ENCODE measurements around the gene NIT1. TPM values are rescaled to one million over a fixed set of nuclear protein-coding genes. Genes with fewer than 3 reads are reported as not detected.

Gene NIT1
- total RNA-seq, 1 experiment from 2014 or later: 39.6 TPM

DNA sequence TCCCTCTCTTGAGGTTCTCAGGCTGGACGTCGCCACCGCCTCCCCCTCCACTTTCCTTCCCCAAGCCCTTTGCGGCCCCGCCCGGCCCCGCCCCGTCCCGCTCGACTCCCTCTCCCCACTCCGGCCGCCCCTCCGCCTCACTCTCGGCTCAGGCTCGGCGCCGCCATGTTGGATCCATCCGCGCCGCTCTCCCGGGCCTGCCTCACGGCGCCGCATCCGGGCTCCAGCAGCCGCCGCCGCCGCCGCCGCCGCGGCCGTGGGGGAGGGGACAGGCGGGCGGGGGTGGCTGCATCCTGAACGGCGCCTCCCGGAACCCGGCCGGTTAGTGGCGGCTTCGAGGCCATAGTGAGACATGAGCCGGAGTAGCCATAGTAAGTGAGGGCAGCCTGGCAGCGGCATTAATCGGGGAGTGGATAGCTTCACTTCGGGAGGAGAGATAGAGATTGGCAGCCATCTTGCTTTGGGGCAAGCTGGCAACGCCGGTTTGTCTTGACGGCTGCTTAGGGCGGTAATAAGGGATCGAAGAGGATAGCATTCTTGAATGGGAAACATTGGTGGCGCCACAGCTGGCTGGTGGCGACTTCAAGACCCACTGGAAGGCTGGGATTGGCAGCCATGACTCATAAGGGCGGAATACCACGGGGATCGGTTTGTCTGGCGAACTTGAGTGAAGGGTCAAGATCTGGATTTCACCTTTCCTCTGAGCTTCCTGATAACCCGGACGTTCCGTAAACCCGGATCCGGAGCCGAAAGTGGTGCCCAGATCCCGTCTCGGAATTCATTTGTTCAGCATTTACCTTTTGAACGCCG lies 14.7 kb downstream of the NIT1 start, which contains the start of gene DEDD:
Gene DEDD, minus strand, starts transcription at position 258 of the 810 bp plus-strand sequence. CDS start 8,205 bp downstream, outside the sequence.
- peaks cover 6% of the 10 kb centered on the region; the same call in 1 of the 2 replicates for H3K79me2 ChIP-seq (ENCODE audit: insufficient read depth, low read length)
- H3K9ac ChIP-seq (ENCODE audit: extremely low read depth, insufficient read length, low read length): peak within 1 kb of the TSS; percentile 86
- no peak within 1 kb of the TSS for H3T11ph ChIP-seq (ENCODE audit: low read length)
- H4K5ac ChIP-seq (ENCODE audit: insufficient read length, low read depth, low read length): no peak within 1 kb of the TSS
- peak within 1 kb of the TSS; percentile 18 for H3K56ac ChIP-seq (ENCODE audit: insufficient read length, low read depth, low read length)
- no CpG with 5 or more reads among the region's 68 CpGs for WGBS (ENCODE audit: extremely low coverage, insufficient read length, low lambda C conversion rate)
- H3K27ac ChIP-seq (ENCODE audit: insufficient read length, low read depth, low read length): peak within 1 kb of the TSS; percentile 92
- no peak within 1 kb of the TSS for H3K23ac ChIP-seq (ENCODE audit: insufficient read length, low read depth, low read length)
- H3K9me3 Mint-ChIP-seq: no peaks in the 10 kb centered on the region; a peak in 1 of 5 replicates
- peak within 1 kb of the TSS; percentile 76 to 99 (median 93); a peak in 6 of 7 replicates for H3K27ac Mint-ChIP-seq
- H2BK5ac ChIP-seq (ENCODE audit: insufficient read length, low read length): peak within 1 kb of the TSS; percentile 20
- no peaks in the 10 kb centered on the region for H3K27me3 Mint-ChIP-seq (ENCODE audit: low read depth)
- peak within 1 kb of the TSS; percentile 74 for H3K18ac ChIP-seq (ENCODE audit: insufficient read length, low read depth, low read length)
- no peak within 1 kb of the TSS for H2BK20ac ChIP-seq (ENCODE audit: low read depth, low read length, poor library complexity, severe bottlenecking)
- no peaks in the 10 kb centered on the region for H3K4me1 ChIP-seq (ENCODE audit: insufficient read depth, low read length)
- no peaks in the 10 kb centered on the region for H4K20me1 ChIP-seq (ENCODE audit: control insufficient read depth, insufficient read depth, insufficient read length)
- DNase-seq: peak; percentile 96
- H3K4me3 Mint-ChIP-seq: no peak within 1 kb of the TSS; a peak in 1 of 5 replicates
- H3K79me1 ChIP-seq (ENCODE audit: insufficient read depth, low read depth, low read length, poor library complexity, severe bottlenecking): peaks cover 8% of the 10 kb centered on the region
- H2AFZ ChIP-seq (ENCODE audit: low read length): peak within 1 kb of the TSS; percentile 70
- H3K4ac ChIP-seq (ENCODE audit: low read depth, low read length): no peak within 1 kb of the TSS
- H2AK5ac ChIP-seq (ENCODE audit: insufficient read length, low read length): no peak within 1 kb of the TSS
- no peak within 1 kb of the TSS for H2BK120ac ChIP-seq (ENCODE audit: low read depth, low read length, poor library complexity, severe bottlenecking)
- peaks cover 3 to 28% (median 24%) of the 10 kb centered on the region in 3 experiments; a peak in 5 of 7 replicates for H3K36me3 Mint-ChIP-seq (ENCODE audit: insufficient read depth in 1 of 3, low read depth in 3 of 3)
- no peak within 1 kb of the TSS for H2BK15ac ChIP-seq (ENCODE audit: low read depth, low read length)
- peak within 1 kb of the TSS; percentile 86 for H3K14ac ChIP-seq (ENCODE audit: insufficient read depth, low read length)
- peaks cover 13% of the 10 kb centered on the region for H3K23me2 ChIP-seq (ENCODE audit: insufficient read length, low read depth, low read length, poor library complexity, severe bottlenecking)
- H3K9me3 ChIP-seq (ENCODE audit: control insufficient read depth, low read depth, low read length): no peaks in the 10 kb centered on the region
- no peak within 1 kb of the TSS for H4K8ac ChIP-seq (replicated peaks; ENCODE audit: insufficient read length, low read depth, low read length)
- peak within 1 kb of the TSS; percentile 99 for H3K4me2 ChIP-seq (ENCODE audit: insufficient read depth, insufficient read length, low read length)
- no peaks in the 10 kb centered on the region for H3K27me3 ChIP-seq (ENCODE audit: insufficient read depth, low read length)
- TF ChIP-seq, protein P1, sequence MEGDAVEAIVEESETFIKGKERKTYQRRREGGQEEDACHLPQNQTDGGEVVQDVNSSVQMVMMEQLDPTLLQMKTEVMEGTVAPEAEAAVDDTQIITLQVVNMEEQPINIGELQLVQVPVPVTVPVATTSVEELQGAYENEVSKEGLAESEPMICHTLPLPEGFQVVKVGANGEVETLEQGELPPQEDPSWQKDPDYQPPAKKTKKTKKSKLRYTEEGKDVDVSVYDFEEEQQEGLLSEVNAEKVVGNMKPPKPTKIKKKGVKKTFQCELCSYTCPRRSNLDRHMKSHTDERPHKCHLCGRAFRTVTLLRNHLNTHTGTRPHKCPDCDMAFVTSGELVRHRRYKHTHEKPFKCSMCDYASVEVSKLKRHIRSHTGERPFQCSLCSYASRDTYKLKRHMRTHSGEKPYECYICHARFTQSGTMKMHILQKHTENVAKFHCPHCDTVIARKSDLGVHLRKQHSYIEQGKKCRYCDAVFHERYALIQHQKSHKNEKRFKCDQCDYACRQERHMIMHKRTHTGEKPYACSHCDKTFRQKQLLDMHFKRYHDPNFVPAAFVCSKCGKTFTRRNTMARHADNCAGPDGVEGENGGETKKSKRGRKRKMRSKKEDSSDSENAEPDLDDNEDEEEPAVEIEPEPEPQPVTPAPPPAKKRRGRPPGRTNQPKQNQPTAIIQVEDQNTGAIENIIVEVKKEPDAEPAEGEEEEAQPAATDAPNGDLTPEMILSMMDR (conservative IDR thresholded peaks at IDR 0.05): no peak
- H4K91ac ChIP-seq (ENCODE audit: insufficient read length, low read depth, low read length): no peak within 1 kb of the TSS
- H3K4me1 Mint-ChIP-seq: peaks cover 18 to 19% of the 10 kb centered on the region in 2 experiments
- H2BK12ac ChIP-seq (ENCODE audit: insufficient read length, low read depth, low read length): no peak within 1 kb of the TSS
